GM12873 (cell line): Measurements from ENCODE around the gene PCSK4.

ENCODE experiments used
- CTCF ChIP-seq: IDR thresholded peaks from 2 replicates; pipeline ENCODE4 v1.5.1; 2012; ENCODE audit warnings: low read depth, mild to moderate bottlenecking, moderate library complexity, low read length, control low read depth; ENCODE audit not compliant: insufficient read depth; ENCODE audit errors: missing control alignments

Gene PCSK4

GRCh38 chr19:1505991-1506881 is 16.1 kb upstream of the PCSK4 start:
- no peak for TF ChIP-seq CTCF

DNA sequence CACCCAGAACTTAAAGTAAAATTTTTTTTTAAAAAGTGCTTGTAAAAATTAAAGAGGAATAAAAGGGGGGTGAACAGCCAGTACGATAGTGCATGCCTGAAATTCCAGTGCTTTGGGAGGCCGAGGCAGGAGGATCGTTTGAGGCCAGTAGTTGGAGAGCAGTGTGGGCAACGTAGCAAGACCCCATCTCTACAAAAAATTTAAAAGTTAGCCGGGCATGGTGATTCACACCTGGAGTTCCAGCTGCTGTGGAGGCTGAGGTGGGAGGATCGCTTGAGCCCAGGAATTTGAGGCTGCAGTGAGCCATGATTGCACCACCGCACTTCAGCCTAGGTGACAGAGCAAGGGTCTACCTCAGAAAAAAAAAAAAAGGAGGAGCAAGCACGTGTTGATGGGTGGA is 14.9 kb upstream of the PCSK4 start:
- TF ChIP-seq CTCF: no peak

- no peak for TF ChIP-seq CTCF
Measured at GRCh38 chr19:1503925-1504773, 14.0 kb upstream of the PCSK4 start.

GRCh38 chr19:1503089-1503924 is 13.2 kb upstream of the PCSK4 start:
- TF ChIP-seq CTCF: peak; percentile 86

DNA sequence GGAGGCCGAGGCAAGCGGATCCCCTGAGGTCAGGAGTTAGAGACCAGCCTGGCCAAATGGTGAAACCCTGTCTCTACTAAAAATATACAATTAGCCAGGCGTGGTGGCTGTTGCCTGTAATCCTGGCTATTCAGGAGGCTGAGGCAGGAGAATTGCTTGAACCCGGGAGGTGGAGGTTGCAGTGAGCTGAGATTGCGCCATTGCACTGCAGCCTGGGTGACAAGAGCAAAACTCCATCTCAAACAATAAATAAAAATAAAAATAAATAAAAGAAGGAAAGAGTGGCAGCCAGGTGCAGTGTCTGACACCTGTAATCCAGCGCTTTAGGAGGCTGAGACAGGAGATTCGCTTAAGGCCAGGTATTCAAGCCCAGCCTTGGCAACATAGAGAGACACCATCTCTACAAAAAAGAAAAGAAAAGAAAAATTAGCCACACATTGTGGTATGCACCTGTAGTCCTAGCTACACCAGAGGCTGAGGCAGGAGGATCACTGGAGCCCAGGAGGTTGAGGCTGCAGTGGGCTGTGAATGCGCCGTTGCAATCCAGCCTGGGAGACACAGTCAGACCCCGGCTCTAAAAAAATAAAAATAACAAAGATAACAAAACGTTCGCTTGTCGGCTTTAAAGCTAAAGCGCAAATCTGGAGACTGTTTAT is 12.4 kb upstream of the PCSK4 start:
- no peak for TF ChIP-seq CTCF

- no peak for TF ChIP-seq CTCF
Measured at GRCh38 chr19:1501200-1501595, 11.0 kb upstream of the PCSK4 start.
